ENCODE data around the gene CGB5. TPM values are rescaled to one million over a fixed set of nuclear protein-coding genes. Genes with fewer than 3 reads are reported as not detected.

Gene CGB5
- total RNA-seq, 2 donors from 2014 or later: not detected

DNA sequence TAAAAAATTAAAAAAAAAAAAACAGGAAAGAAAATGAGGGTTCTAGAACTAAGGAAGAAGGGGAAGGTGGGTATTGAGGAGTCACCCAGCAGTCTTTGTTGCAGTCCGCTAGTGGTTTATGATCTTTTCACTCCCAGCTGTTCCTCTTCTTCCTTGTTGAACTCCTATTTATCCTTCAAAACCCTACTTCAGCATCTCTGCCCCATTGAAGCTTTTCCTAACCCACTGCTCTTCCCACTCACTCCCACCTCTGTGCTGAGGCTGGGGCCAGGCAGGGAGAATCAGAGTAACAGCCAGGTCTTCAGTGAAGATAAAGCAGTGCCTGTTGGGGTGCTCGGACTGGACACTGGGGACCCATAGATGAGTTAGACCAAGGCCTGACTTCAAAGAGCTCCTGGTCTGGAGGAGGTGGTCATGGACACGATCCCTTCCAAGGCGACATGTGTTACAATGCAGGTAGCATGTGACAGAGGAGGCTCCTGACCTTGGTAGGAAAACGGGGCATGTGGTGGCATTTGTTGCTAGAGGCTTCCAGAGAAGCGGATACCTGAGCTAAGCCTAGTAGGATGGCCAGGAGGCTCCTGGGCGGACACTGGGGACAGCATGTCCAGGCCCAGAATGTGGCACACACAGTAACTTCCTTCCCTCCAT, 38.6 kb upstream of the CGB5 start:
- no peak overlapping the region for H3K4me3 ChIP-seq
- H3K9me3 ChIP-seq: no peaks in the 10 kb centered on the region
- intact Hi-C loops (cut with DNase I): no loop called here
- no peak for TF ChIP-seq POLR2A (IDR thresholded peaks at IDR 0.05)
- TF ChIP-seq, protein P1, sequence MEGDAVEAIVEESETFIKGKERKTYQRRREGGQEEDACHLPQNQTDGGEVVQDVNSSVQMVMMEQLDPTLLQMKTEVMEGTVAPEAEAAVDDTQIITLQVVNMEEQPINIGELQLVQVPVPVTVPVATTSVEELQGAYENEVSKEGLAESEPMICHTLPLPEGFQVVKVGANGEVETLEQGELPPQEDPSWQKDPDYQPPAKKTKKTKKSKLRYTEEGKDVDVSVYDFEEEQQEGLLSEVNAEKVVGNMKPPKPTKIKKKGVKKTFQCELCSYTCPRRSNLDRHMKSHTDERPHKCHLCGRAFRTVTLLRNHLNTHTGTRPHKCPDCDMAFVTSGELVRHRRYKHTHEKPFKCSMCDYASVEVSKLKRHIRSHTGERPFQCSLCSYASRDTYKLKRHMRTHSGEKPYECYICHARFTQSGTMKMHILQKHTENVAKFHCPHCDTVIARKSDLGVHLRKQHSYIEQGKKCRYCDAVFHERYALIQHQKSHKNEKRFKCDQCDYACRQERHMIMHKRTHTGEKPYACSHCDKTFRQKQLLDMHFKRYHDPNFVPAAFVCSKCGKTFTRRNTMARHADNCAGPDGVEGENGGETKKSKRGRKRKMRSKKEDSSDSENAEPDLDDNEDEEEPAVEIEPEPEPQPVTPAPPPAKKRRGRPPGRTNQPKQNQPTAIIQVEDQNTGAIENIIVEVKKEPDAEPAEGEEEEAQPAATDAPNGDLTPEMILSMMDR (IDR thresholded peaks at IDR 0.05): no peak
- ATAC-seq: no peak
- no peak overlapping the region for H3K27ac ChIP-seq
- DNase-seq: no peak
- H3K27me3 ChIP-seq: no peaks in the 10 kb centered on the region
- WGBS, 2 donors: 93 to 97% methylated on average over 7 of the region's 7 CpGs
- peaks cover 0 to 18% of the 10 kb centered on the region in 2 donors for H3K36me3 ChIP-seq (replicated peaks in 1 of 2; ENCODE audit: insufficient read depth in 1 of 2, low read depth in 2 of 2)
- no peaks in the 10 kb centered on the region for H3K4me1 ChIP-seq

- TF ChIP-seq, protein P1 (IDR thresholded peaks at IDR 0.05): no peak
- TF ChIP-seq POLR2A (IDR thresholded peaks at IDR 0.05): no peak
- 97 to 99% methylated on average over 5 to 16 of the region's 22 CpGs for WGBS, 2 donors
- intact Hi-C loops (cut with DNase I): no loop called here
- no peaks in the 10 kb centered on the region for H3K27me3 ChIP-seq
- DNase-seq (no peak), ATAC-seq (no peak)
- no peak overlapping the region for H3K4me3 ChIP-seq
- peaks cover 0 to 25% of the 10 kb centered on the region in 2 donors for H3K36me3 ChIP-seq (replicated peaks in 1 of 2; ENCODE audit: insufficient read depth in 1 of 2, low read depth in 2 of 2)
- no peaks in the 10 kb centered on the region for H3K9me3 ChIP-seq
- no peak overlapping the region for H3K27ac ChIP-seq
- H3K4me1 ChIP-seq: no peaks in the 10 kb centered on the region
Observed at GRCh38 chr19:49006905-49007304, 36.7 kb upstream of the CGB5 start.

DNA sequence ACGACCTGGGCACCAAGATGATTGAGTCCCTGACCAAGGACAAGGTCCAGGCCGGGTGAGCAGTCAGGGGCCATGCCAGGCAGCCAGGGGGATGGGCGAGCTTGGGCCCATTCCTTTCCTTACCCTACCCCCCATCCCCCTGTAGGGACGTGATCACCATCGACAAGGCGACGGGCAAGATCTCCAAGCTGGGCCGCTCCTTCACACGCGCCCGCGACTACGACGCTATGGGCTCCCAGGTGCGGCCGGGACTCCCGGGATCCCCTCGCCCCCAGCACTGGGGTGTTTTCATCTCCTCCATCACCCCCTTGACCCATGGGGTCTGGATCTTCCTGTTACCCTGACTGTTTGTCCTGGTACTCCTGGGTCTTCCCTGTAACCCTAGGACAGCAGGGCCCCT, 33.8 kb upstream of the CGB5 start:
- H3K36me3 ChIP-seq (replicated peaks in 1 of 2; ENCODE audit: insufficient read depth in 1 of 2, low read depth in 2 of 2): peaks cover 0 to 21% of the 10 kb centered on the region in 2 donors
- DNase-seq (no peak), ATAC-seq (no peak)
- no peaks in the 10 kb centered on the region for H3K9me3 ChIP-seq
- intact Hi-C loops (cut with DNase I): no loop called here
- no peak overlapping the region for H3K4me3 ChIP-seq
- WGBS, 2 donors: 94 to 96% methylated on average over 15 to 17 of the region's 18 CpGs
- H3K27ac ChIP-seq: no peak overlapping the region
- H3K27me3 ChIP-seq: no peaks in the 10 kb centered on the region
- TF ChIP-seq, protein P1 (IDR thresholded peaks at IDR 0.05): no peak
- no peak for TF ChIP-seq POLR2A (IDR thresholded peaks at IDR 0.05)
- no peaks in the 10 kb centered on the region for H3K4me1 ChIP-seq

DNA sequence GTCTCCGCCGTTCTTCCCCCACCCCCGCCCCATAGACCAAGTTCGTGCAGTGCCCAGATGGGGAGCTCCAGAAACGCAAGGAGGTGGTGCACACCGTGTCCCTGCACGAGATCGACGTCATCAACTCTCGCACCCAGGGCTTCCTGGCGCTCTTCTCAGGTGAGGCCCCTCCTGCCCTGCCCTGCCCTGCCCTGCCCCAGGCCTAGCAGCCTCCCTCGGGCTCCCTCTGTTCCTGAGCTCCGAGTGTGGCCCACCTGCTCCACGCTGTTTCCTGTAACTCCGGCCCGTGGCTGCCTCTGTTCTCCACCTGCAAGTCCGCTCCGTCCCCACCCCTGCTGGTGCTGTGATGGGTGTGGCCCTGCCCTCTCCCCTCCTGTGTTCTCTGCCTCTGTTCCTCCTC, 33.2 kb upstream of the CGB5 start:
- Histone ChIP-seq H3K4me1 (no peaks in the 10 kb centered on the region), H3K27ac (no peak overlapping the region), H3K36me3 (replicated peaks in 1 of 2; ENCODE audit: insufficient read depth in 1 of 2, low read depth in 2 of 2) (peaks cover 0 to 17% of the 10 kb centered on the region in 2 donors), H3K27me3 (no peaks in the 10 kb centered on the region), H3K4me3 (no peak overlapping the region), H3K9me3 (no peaks in the 10 kb centered on the region)
- TF ChIP-seq POLR2A (IDR thresholded peaks at IDR 0.05): no peak
- no peak for ATAC-seq
- DNase-seq: no peak
- intact Hi-C loops (cut with DNase I): no loop called here
- 90 to 93% methylated on average over 18 of the region's 18 CpGs for WGBS, 2 donors

- ATAC-seq: no peak
- intact Hi-C loops (cut with DNase I): no loop called here
Observed at GRCh38 chr19:49011194-49011593, 32.5 kb upstream of the CGB5 start.

More at GRCh38 chr19:49011194-49011593, 32.5 kb upstream of the CGB5 start:
- TF ChIP-seq, protein P1 (IDR thresholded peaks at IDR 0.05): no peak
- no peak for TF ChIP-seq POLR2A (IDR thresholded peaks at IDR 0.05)
- no peaks in the 10 kb centered on the region for H3K27me3 ChIP-seq
- H3K4me3 ChIP-seq: no peak overlapping the region
- peaks cover 0 to 15% of the 10 kb centered on the region in 2 donors for H3K36me3 ChIP-seq (replicated peaks in 1 of 2; ENCODE audit: insufficient read depth in 1 of 2, low read depth in 2 of 2)
- no peak overlapping the region for H3K27ac ChIP-seq
- 85 to 90% methylated on average over 7 to 17 of the region's 17 CpGs for WGBS, 2 donors
- no peaks in the 10 kb centered on the region for H3K4me1 ChIP-seq
- no peak for DNase-seq
- no peaks in the 10 kb centered on the region for H3K9me3 ChIP-seq
